Loucy (cell line): ENCODE results near the gene SLC13A1.

Source experiments
- H2AFZ ChIP-seq: fragments of 200-600 bp; sonication (generic); 2 replicates; pipeline ENCODE4 v1.6.0; 2016; ENCODE audit warnings: antibody characterized with exemption, mild to moderate bottlenecking, low read length, moderate library complexity
- H3F3A ChIP-seq: fragments of 200-600 bp; 2 replicates; pipeline ENCODE4 v1.6.0; 2016; ENCODE audit warnings: antibody characterized with exemption, low read depth, mild to moderate bottlenecking
- H3K27me3 ChIP-seq: fragments of 200-600 bp; sonication (generic); 2 replicates; pipeline ENCODE4 v1.6.1; 2014; ENCODE audit warnings: low read length, mild to moderate bottlenecking; ENCODE audit not compliant: insufficient read depth, poor library complexity, severe bottlenecking
- H3K36me3 ChIP-seq: fragments of 200-600 bp; sonication (generic); 2 replicates; pipeline ENCODE4 v1.6.1; 2016; ENCODE audit warnings: low read length; ENCODE audit not compliant: insufficient read depth
- H3K4me1 ChIP-seq: fragments of 200-600 bp; sonication (generic); 2 replicates; pipeline ENCODE4 v1.5.1; 2014; ENCODE audit warnings: low read length, mild to moderate bottlenecking; ENCODE audit not compliant: insufficient read depth, poor library complexity, severe bottlenecking
- H3K4me2 ChIP-seq: fragments of 200-600 bp; sonication (generic); 2 replicates; pipeline ENCODE4 v1.6.0; 2014; ENCODE audit warnings: antibody characterized with exemption, low read length, low read depth, mild to moderate bottlenecking; ENCODE audit not compliant: poor library complexity, severe bottlenecking
- H3K4me3 ChIP-seq: fragments of 200-600 bp; sonication (generic); 2 replicates; pipeline ENCODE4 v1.5.1; 2014; ENCODE audit warnings: low read length, mild to moderate bottlenecking, mixed read lengths; ENCODE audit not compliant: poor library complexity, severe bottlenecking
- H3K79me2 ChIP-seq: fragments of 200-600 bp; sonication (generic); 2 replicates; pipeline ENCODE4 v1.6.1; 2014; ENCODE audit warnings: low read length; ENCODE audit not compliant: insufficient read depth
- H3K9ac ChIP-seq: fragments of 200-600 bp; sonication (generic); 2 replicates; pipeline ENCODE4 v1.6.0; 2014; ENCODE audit warnings: mild to moderate bottlenecking, low read depth, low read length, moderate library complexity; ENCODE audit not compliant: poor library complexity, severe bottlenecking
- H3K9me2 ChIP-seq: fragments of 200-600 bp; sonication (generic); replicated peaks from 2 replicates; pipeline ENCODE4 v1.6.1; 2016; ENCODE audit warnings: low read depth, low read length, mixed read lengths
- H3K9me3 ChIP-seq: fragments of 200-600 bp; sonication (generic); 2 replicates; pipeline ENCODE4 v1.6.1; 2014; ENCODE audit warnings: mild to moderate bottlenecking, antibody characterized with exemption, low read length, low read depth; ENCODE audit not compliant: insufficient read depth
- H4K20me1 ChIP-seq: fragments of 200-600 bp; sonication (generic); 2 replicates; pipeline ENCODE4 v1.6.0; 2014; ENCODE audit warnings: antibody characterized with exemption, low read length, mild to moderate bottlenecking; ENCODE audit not compliant: insufficient read depth, poor library complexity, severe bottlenecking
- EZH2phosphoT487 ChIP-seq: fragments of 200-600 bp; IDR thresholded peaks from 2 replicates; pipeline ENCODE4 v1.6.1; 2018; ENCODE audit warnings: antibody characterized with exemption, mild to moderate bottlenecking, moderate library complexity, borderline replicate concordance
- TF ChIP-seq, protein P1 (sequence below): fragments of 200-600 bp; sonication (generic); conservative IDR thresholded peaks from 2 replicates; pipeline ENCODE4 v1.5.1; 2014; ENCODE audit warnings: mild to moderate bottlenecking, antibody characterized with exemption, low read length

Gene SLC13A1

DNA sequence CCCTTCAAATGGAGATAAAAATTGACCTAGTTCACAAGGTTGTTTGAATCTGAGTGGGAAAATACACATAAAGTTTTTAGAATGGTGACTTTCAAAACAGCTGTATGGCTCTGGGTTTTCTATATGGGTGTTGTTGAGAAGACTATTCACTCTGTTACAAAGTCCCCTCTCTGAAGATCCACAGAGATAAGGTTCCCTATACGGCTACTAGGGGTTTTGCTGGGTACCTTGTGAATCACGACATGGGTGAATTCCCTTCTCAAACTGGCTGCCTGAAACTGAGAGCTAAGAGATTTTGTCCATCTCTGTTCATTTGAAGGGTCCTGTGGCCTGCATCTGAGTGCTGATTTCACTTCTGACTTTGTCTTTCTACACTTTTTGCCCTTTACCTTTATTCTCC lies 11.8 kb upstream of the SLC13A1 start:
- Histone ChIP-seq H3K9me2 (no peaks in the 10 kb centered on the region), H3K4me1 (no peaks in the 10 kb centered on the region), H4K20me1 (no peaks in the 10 kb centered on the region), H3K27me3 (no peaks in the 10 kb centered on the region), H3K9ac (no peak overlapping the region), H3K4me2 (no peak overlapping the region), H2AFZ (no peak overlapping the region), H3F3A (no peaks in the 10 kb centered on the region), H3K79me2 (no peaks in the 10 kb centered on the region), H3K4me3 (no peak overlapping the region), H3K9me3 (no peaks in the 10 kb centered on the region; the same call in 1 of the 2 replicates), H3K36me3 (no peaks in the 10 kb centered on the region)
- TF ChIP-seq EZH2phosphoT487 = no peak
- TF ChIP-seq, protein P1, sequence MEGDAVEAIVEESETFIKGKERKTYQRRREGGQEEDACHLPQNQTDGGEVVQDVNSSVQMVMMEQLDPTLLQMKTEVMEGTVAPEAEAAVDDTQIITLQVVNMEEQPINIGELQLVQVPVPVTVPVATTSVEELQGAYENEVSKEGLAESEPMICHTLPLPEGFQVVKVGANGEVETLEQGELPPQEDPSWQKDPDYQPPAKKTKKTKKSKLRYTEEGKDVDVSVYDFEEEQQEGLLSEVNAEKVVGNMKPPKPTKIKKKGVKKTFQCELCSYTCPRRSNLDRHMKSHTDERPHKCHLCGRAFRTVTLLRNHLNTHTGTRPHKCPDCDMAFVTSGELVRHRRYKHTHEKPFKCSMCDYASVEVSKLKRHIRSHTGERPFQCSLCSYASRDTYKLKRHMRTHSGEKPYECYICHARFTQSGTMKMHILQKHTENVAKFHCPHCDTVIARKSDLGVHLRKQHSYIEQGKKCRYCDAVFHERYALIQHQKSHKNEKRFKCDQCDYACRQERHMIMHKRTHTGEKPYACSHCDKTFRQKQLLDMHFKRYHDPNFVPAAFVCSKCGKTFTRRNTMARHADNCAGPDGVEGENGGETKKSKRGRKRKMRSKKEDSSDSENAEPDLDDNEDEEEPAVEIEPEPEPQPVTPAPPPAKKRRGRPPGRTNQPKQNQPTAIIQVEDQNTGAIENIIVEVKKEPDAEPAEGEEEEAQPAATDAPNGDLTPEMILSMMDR = no peak

- H3K79me2 ChIP-seq = no peaks in the 10 kb centered on the region
- no peaks in the 10 kb centered on the region for H3F3A ChIP-seq
- no peaks in the 10 kb centered on the region for H3K27me3 ChIP-seq
- H3K4me1 ChIP-seq = no peaks in the 10 kb centered on the region
- H4K20me1 ChIP-seq = no peaks in the 10 kb centered on the region
- H3K36me3 ChIP-seq = no peaks in the 10 kb centered on the region
- H3K9me2 ChIP-seq = no peaks in the 10 kb centered on the region
- H2AFZ ChIP-seq = no peak overlapping the region
- H3K9me3 ChIP-seq = no peaks in the 10 kb centered on the region; the same call in 1 of the 2 replicates
- H3K9ac ChIP-seq = no peak overlapping the region
- no peak for TF ChIP-seq EZH2phosphoT487
- TF ChIP-seq, protein P1 = no peak
- H3K4me2 ChIP-seq = no peak overlapping the region
- no peak overlapping the region for H3K4me3 ChIP-seq
Observed at GRCh38 chr7:123210986-123211385, 11.2 kb upstream of the SLC13A1 start.

- Histone ChIP-seq H2AFZ (no peak overlapping the region), H4K20me1 (no peaks in the 10 kb centered on the region), H3K79me2 (no peaks in the 10 kb centered on the region), H3K4me2 (no peak overlapping the region), H3K9me2 (no peaks in the 10 kb centered on the region), H3F3A (no peaks in the 10 kb centered on the region), H3K9ac (no peak overlapping the region), H3K27me3 (no peaks in the 10 kb centered on the region), H3K4me1 (no peaks in the 10 kb centered on the region), H3K36me3 (no peaks in the 10 kb centered on the region), H3K9me3 (no peaks in the 10 kb centered on the region; the same call in 1 of the 2 replicates), H3K4me3 (no peak overlapping the region)
- TF ChIP-seq, protein P1 = no peak
- no peak for TF ChIP-seq EZH2phosphoT487
Observed at GRCh38 chr7:123209786-123210185, 10.0 kb upstream of the SLC13A1 start.
